DND-41 (cell line): ENCODE results near the gene VIL1.

Experiments used
- EZH2 ChIP-seq: IDR thresholded peaks from 3 replicates; pipeline ENCODE4 v1.6.1; 2012; ENCODE audit warnings: borderline replicate concordance, low read depth, mild to moderate bottlenecking, moderate library complexity, low read length, inconsistent platforms; ENCODE audit not compliant: severe bottlenecking
- TF ChIP-seq, protein P1 (sequence below): IDR thresholded peaks from 2 replicates; pipeline ENCODE4 v1.5.1; 2012; ENCODE audit warnings: borderline replicate concordance, low read length, moderate library complexity, mild to moderate bottlenecking; ENCODE audit not compliant: poor library complexity, severe bottlenecking; ENCODE audit errors: extremely low read depth

DNA sequence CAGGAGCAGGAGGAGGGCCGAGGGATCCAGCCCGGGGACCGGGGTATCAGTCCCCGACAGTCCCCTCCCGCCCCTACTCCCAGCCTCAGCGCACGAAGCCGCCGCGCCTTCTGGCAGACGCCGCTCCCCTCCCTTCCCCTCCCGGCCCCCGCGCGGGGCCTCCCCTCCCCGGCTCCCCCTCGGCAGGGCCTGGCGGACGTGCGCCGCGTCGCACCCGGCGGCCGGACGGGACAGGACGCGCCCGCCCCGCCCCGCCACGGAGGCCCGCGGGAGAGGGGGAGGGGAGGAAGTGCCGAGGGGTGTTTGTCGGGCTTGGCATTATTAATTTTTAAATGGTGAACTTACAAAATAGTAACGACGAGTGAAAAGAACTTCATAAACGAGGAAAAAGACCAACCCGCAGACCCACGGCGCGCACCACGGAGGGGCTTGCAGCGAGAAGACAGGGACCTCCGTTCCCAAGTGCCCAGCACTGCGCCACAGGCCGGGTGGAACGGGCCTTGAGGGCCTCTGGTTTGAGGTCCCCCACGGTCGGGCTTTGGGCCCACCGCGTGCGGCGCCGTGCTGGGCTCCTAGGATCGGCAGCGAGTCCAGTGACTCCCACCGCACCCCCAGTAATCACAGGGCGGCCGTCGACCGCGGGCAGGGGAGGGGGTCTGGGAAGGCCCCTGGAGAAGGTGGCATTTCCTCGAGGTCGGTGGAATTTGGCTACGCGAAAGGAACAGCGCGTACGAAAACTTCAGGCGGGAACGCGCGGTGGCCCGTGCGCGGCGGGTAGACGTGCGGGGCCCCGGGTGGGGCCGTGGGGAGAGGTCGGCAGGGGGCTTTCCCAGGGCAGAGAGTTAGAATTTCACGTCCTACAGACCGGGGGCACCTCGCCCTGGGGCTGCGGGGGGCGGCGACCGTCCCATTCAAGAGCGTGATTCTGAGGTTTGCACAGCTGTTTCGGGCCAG is 20.2 kb upstream of the VIL1 start:
- TF ChIP-seq, protein P1, sequence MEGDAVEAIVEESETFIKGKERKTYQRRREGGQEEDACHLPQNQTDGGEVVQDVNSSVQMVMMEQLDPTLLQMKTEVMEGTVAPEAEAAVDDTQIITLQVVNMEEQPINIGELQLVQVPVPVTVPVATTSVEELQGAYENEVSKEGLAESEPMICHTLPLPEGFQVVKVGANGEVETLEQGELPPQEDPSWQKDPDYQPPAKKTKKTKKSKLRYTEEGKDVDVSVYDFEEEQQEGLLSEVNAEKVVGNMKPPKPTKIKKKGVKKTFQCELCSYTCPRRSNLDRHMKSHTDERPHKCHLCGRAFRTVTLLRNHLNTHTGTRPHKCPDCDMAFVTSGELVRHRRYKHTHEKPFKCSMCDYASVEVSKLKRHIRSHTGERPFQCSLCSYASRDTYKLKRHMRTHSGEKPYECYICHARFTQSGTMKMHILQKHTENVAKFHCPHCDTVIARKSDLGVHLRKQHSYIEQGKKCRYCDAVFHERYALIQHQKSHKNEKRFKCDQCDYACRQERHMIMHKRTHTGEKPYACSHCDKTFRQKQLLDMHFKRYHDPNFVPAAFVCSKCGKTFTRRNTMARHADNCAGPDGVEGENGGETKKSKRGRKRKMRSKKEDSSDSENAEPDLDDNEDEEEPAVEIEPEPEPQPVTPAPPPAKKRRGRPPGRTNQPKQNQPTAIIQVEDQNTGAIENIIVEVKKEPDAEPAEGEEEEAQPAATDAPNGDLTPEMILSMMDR: no peak
- no peak for TF ChIP-seq EZH2
